H1 (cell line): Measurements from ENCODE around the gene OST4. TPM values are rescaled to one million over a fixed set of nuclear protein-coding genes. Genes with fewer than 3 reads are reported as not detected.

ENCODE experiments used
- HDAC6 ChIP-seq: IDR thresholded peaks from one replicate; pipeline ENCODE4 v1.7.1; 2012; ENCODE audit warnings: low read depth, mild to moderate bottlenecking, inconsistent platforms, low read length, moderate library complexity
- polyA plus RNA-seq, 7 experiments: library from polyadenylated mRNA; depleted of rRNA in 3 of 7; stranded (reverse) in 5 of 7; unstranded in 2 of 7; fragments of >200 nt in 5 of 7; fragments of 200-250 nt in 2 of 7; gene quantifications; 1 replicate in 5 of 7; 2 replicates in 1 of 7; 4 replicates in 1 of 7; pipeline versions ENCODE4 v1.2.1 to v1.2.3, GENCODE V29; 2011 to 2013; ENCODE audit warnings: missing spikeins in 2 of 7, mixed read lengths in 2 of 7
- total RNA-seq: library from RNA; stranded (reverse); fragmentation: NEBNext Ultra II Directional; extraction: Animal tissue kit (Norgen Biotek cat#: 25700); gene quantifications from 2 replicates; pipeline ENCODE4 v1.2.1, GENCODE V29; 2021

OST4 gene
- total and polyA plus RNA-seq, 2 of the 8 experiments (the other 6 are each of a cell fraction or from before 2014, with no cell fraction given), result 225 to 865 TPM

- no peak for TF ChIP-seq HDAC6
Measured at GRCh38 chr2:27109083-27109482, 37.6 kb upstream of the OST4 start (continued).
